GM19395 (cell line): Measurements from ENCODE around the gene TCN2.
"Not testable (repeated sequence)": the region's sequence is repeated elsewhere in the genome, so short reads cannot be mapped to it uniquely, and the experiment has no call there.

Experiments used
- ATAC-seq: cut with Tn5 transposase; IDR thresholded peaks from one replicate; pipeline ENCODE4 v1.9.1; 2021; ENCODE audit warnings: mild to moderate bottlenecking, moderate library complexity; ENCODE audit not compliant: unreplicated experiment

The TCN2 gene

DNA sequence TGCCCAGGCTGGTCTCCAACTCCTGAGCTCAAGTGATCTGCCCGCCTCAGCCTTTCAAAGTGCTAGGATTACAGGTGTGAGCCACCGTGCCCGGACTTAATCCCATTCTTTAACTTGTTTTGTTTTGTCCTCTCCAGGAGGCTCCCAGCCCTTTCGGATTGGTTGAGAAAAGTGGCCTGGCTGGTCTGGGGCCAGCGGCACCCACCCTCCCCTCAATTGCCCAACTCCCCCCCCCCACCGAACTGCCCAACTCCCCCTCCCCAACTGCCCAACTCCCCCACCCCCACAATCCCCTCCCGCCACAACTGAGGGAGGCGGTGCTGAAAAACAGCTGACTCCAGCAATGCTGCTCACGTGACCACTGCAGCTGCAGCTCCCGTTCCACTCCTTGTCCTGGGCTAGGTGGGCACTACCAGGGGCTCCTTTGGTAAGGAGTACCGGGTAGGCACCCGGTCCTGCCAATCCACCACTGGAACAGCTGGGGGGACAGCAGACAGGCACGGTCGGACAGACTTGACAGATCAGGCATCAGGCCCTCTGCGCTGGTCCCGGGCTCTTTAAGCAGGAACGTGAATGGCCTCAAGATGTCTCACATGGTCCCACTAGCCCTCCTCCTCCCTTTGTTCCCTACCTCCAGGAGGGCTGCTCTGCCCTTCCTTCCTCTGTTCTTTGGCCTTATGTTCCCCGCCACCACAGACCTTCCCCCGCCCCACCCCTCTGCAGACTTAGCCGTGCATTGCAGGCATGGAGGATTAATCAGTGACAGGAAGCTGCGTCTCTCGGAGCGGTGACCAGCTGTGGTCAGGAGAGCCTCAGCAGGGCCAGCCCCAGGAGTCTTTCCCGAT, at the start of gene TCN2:
TSS of gene TCN2 (plus strand) at position 720 of the 845 bp plus-strand sequence. CDS start 158 bp downstream, outside the sequence.
- ATAC-seq: no peak

GRCh38 chr22:30557243-30557642, 49.7 kb upstream of the TCN2 start:
- ATAC-seq: no peak

- ATAC-seq: no peak
Observed at GRCh38 chr22:30559889-30560288, 47.1 kb upstream of the TCN2 start.

GRCh38 chr22:30560643-30561202, 46.3 kb upstream of the TCN2 start:
- not testable (repeated sequence) for ATAC-seq

DNA sequence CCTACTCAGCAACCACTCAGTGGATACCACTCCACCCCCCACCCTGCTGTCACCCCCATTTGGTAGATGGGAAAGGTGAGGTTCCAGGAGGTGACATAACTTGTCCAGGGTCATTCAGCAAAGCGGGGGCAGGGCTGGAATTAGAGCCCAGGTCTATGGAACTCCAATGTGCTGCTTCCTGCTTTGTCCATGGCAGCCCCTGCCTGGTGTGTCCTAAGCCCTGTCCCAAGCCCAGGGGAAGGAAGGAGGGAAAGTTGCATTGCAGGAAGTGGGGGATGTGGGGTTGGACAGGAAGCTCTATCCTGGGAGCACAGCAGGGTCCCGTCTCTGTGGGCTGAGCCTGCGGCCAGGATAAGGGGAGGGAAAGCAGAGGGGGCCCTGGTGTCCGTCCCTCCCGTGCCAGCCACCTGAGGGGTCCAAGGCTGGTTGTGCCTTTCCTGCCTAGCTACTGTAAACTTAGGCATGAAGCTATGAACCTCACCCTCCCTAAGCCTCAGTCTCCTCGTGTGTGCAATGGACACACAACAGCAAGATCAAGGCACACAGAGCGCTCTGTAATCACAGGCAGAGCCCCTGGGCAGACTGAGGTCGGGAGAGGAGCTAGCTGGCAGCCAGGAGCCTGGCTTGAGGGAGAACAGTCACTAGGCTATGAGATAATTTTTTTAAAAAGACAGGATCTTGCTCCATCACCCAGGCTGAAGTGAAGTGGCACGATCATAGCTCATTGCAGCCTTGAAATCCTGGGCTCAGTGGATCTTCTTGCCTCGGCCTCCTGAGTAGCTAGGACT, 45.4 kb upstream of the TCN2 start:
- no peak for ATAC-seq

- ATAC-seq: no peak
Observed at GRCh38 chr22:30562366-30562765, 44.6 kb upstream of the TCN2 start.

DNA sequence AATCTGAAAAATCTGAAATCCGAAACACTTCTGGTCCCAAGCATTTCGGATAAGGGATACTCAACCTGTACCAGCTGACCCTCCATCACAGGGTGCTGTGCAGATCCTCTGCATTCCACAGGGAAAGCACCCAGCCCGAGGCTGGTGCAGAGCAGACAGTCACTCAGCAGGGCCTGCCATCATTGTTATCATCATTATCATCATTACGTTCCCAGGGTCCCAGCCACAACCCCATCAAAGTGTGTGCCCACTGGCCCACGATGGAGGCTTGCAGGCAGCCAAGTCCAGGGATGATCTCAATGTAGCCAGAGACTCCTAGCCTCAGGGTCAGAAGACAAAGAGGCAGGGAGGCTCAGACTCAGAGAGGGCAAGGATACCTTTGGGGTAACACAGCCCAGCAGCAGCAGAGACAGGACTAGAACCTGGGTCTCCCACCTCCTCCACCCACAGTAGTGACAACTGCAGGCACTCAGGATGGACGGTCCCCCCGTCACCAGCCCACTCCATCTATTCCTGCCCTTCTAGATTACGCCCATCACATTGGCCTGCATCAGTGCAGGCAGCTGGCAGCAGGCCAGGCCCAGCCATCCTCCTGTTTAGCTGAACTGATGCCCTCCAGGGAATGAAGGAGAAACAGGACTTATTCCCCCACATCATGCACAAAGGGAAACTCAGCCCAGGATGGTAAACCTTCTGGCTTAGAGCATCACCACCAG, 42.8 kb upstream of the TCN2 start:
- ATAC-seq: no peak

DNA sequence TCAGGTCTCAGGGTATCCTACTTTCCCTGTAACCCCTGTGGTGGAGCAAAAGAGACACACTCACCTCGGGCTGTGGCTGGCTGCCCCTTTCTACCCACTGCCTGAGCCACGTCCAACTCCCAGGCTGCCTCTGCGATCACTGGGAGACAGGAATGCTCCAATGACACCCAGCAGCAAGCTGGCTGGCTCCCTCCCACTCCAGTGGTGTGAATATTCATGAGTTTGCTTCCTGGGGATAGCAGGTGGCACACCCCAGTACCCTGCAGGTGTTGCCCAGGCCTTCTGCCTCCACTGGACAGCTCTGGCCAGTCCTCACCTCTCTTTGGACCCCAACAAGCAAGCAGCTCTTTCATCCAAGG, 42.2 kb upstream of the TCN2 start:
- ATAC-seq: no peak

DNA sequence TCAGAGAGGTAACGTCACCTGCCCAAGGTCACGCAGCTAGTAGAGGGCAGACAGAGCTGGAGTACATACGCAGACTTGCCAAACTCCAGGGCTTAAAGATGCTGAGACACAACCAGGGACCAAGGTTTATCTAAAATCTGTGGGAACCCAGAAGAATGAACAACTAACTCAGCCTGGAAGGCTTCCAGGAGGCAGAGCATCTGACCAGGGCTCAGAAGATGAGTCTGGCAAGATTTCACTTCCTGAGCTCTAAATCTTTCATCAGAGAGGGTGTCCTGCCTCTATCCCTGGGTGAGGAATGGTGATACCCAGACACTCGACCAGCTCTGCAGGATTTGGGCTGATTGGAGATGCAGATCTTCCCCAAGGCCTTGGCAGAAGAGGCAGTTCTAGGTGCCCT, 41.6 kb upstream of the TCN2 start:
- ATAC-seq: no peak

- no peak for ATAC-seq
Observed at GRCh38 chr22:30566125-30566524, 40.8 kb upstream of the TCN2 start.

GRCh38 chr22:30567277-30567676, 39.7 kb upstream of the TCN2 start:
- ATAC-seq: not testable (repeated sequence)

DNA sequence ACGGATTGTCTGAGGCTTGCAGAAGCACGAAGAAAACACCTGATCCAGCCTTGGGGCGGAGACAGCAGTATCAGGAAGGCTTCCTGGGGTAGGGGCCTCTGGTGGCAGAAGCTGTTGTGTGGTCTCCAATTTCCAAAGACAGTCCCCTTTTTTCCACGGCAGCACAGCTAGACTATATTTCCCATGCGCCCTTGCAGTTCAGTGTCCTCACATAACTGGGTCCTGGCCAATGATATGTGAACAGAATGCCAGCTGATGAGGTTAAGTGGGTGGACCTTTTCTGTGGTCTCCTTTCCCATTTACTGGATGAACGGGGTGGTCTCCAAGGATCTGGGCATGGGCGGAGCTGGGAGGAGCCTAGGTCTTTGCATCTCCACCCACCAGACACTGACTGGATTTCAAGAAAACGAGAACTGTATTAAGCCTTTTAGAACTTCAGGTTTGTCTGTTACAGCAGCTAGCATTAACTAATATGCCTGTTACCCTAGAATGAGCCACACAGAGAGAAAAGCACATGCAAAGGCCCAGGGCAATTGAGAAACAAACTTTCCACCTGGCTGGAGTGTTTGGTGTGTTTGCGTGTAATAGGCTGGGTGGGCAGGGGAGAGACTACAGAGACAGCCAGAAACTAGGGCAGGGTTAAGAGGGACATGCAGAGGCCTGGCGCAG, 38.7 kb upstream of the TCN2 start:
- ATAC-seq: no peak

DNA sequence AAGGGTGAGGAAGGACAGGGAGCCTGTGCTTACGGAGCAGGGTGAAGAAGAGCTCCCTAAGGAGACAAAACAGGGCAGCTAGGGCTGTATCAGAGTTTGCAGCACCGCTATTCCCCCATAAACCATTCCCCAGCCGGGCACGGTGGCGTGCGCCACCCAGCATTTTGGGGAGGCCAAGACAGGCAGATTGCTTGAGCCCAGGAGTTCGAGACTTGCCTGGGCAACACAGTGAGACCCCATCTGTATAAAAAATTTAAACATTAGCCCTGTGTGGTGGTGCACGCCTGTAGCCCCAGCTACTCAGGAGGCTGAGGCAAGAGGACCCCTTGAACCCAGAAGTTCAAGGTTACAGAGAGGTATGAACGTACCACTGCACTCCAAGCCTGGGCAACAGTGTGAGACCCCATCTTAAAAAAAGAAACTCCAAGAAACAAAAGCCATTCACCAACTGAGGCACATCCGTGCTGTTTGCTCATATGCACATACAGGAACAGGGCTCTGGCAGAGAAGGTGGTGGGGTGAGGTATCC, 37.2 kb upstream of the TCN2 start:
- ATAC-seq: no peak

GRCh38 chr22:30572210-30572609, 34.8 kb upstream of the TCN2 start:
- no peak for ATAC-seq

DNA sequence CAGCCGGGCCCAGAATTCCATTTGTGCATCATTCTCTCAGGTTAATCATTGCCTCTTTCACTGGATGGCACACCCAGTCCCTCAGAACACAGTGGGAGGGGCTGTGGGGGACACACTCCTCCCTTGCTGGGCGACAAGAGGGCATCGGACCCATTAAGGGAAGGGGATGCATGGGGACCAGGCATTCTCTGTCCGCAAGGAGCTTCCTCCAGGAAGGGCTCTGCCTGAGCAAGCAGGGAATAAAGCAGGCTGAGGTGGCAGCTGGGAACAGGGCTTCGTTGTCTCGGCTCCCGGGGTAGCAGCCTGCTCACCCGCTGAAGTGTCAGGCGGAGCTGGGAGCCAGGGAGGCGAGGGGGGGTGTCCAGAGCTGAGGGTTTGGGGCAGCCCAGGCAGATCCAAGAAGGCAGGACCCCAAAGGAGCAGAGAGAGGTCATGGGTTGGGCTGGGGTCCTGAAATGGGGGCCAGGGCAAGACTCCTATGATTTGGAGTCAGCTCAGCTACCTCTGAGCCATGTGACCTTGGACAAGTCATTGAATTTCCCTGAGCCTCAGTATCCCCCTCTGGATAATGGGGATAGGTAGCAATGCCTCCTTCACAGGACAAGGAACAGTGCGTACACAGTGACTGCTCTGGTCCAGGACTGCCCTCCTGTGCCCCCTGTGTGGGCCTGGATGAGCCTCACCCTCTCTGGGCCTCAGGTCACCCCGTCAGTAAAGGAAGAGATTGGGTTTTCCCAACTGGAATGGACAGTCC, 34.0 kb upstream of the TCN2 start:
- ATAC-seq: no peak

- ATAC-seq: no peak
Observed at GRCh38 chr22:30573594-30574094, 33.3 kb upstream of the TCN2 start.

GRCh38 chr22:30574095-30574981, 32.6 kb upstream of the TCN2 start, which contains the start of gene GAL3ST1:
GAL3ST1 (minus strand) TSS chr22:30574665; CDS start chr22:30557392, 17,273 bp downstream.
- no peak for ATAC-seq

GRCh38 chr22:30574997-30575671, 31.8 kb upstream of the TCN2 start:
- no peak for ATAC-seq
